PC-3 (cell line): ENCODE results near the gene CPZ. TPM values are rescaled to one million over a fixed set of nuclear protein-coding genes. Genes with fewer than 3 reads are reported as not detected.
"Not testable (repeated sequence)": the region's sequence is repeated elsewhere in the genome, so short reads cannot be mapped to it uniquely, and the experiment has no call there.

Experiments used
- ATAC-seq: fragments of 200-7000 bp; cut with Tn5 transposase; 2 replicates; pipeline ENCODE4 v1.9.1; 2020; ENCODE audit warnings: mild to moderate bottlenecking, moderate library complexity
- BruUV-seq: library from RNA; stranded (reverse); fragments of 400-500 nt; replicated peaks from 2 replicates; lab custom pipeline; 2021; lab: Mats Ljungman, UMichigan
- CTCF ChIA-PET: fragments of 300-600 bp; sonication (Branson Sonifier 250); formaldehyde crosslinking; loops from one replicate; lab custom pipeline; 2022; ENCODE audit warnings: antibody characterized with exemption; lab: Charles Lee
- POLR2A ChIA-PET: fragments of 300-600 bp; sonication (Branson Sonifier 250); formaldehyde crosslinking; loops from one replicate; lab custom pipeline; 2022; ENCODE audit warnings: antibody characterized with exemption; ENCODE audit not compliant: unreplicated experiment; lab: Charles Lee
- DNase-seq: peaks from one replicate; pipeline ENCODE4 v3.0.0-alpha.2; 2015
- H2AFZ ChIP-seq: fragments of 300-600 bp; sonication (generic); 2 replicates; pipeline ENCODE4 v1.6.0; 2016; ENCODE audit warnings: antibody characterized with exemption, low read length
- H3F3A ChIP-seq: fragments of 300-600 bp; sonication (generic); one replicate; pipeline ENCODE4 v1.6.0; 2017; ENCODE audit warnings: antibody characterized with exemption, low read length, control low read depth, mild to moderate bottlenecking; ENCODE audit not compliant: unreplicated experiment
- H3K27ac ChIP-seq: fragments of 300-600 bp; sonication (generic); 2 replicates; pipeline ENCODE4 v1.5.1; 2016; ENCODE audit warnings: mild to moderate bottlenecking, low read length
- H3K27me3 ChIP-seq: fragments of 300-600 bp; sonication (generic); 2 replicates; pipeline ENCODE4 v1.6.1; 2016; ENCODE audit warnings: low read length, mixed read lengths
- H3K36me3 ChIP-seq: fragments of 300-600 bp; sonication (generic); 2 replicates; pipeline ENCODE4 v1.6.1; 2016; ENCODE audit warnings: low read depth, mixed run types, low read length, mixed read lengths
- H3K4me1 ChIP-seq: fragments of 300-600 bp; sonication (generic); 2 replicates; pipeline ENCODE4 v1.5.1; 2016; ENCODE audit warnings: low read length; ENCODE audit not compliant: insufficient read depth
- H3K4me2 ChIP-seq: fragments of 300-600 bp; sonication (generic); 2 replicates; pipeline ENCODE4 v1.6.0; 2016; ENCODE audit warnings: low read length
- H3K4me3 ChIP-seq: fragments of 300-600 bp; sonication (generic); 2 replicates; pipeline ENCODE4 v1.5.1; 2016; ENCODE audit warnings: mild to moderate bottlenecking, low read length, mixed read lengths
- H3K79me2 ChIP-seq: fragments of 300-600 bp; sonication (generic); 2 replicates; pipeline ENCODE4 v1.6.1; 2017; ENCODE audit warnings: low read length, mixed read lengths
- H3K9ac ChIP-seq: fragments of 300-600 bp; sonication (generic); 2 replicates; pipeline ENCODE4 v1.6.0; 2016; ENCODE audit warnings: mild to moderate bottlenecking, low read length
- H3K9me2 ChIP-seq: fragments of 300-600 bp; sonication (generic); replicated peaks from 2 replicates; pipeline ENCODE4 v1.6.1; 2016; ENCODE audit warnings: mixed run types, low read length, mixed read lengths
- H3K9me3 ChIP-seq: fragments of 300-600 bp; sonication (generic); 2 replicates; pipeline ENCODE4 v1.6.1; 2016; ENCODE audit warnings: low read length, mixed read lengths
- H4K20me1 ChIP-seq: fragments of 300-600 bp; sonication (generic); 2 replicates; pipeline ENCODE4 v1.6.1; 2016; ENCODE audit warnings: low read length, mixed read lengths
- EZH2 ChIP-seq: fragments of 300-600 bp; sonication (generic); IDR thresholded peaks from one replicate; pipeline ENCODE4 v1.6.1; 2017; ENCODE audit warnings: antibody characterized with exemption, mild to moderate bottlenecking, low read length; ENCODE audit not compliant: unreplicated experiment
- EZH2phosphoT487 ChIP-seq: fragments of 300-600 bp; sonication (generic); IDR thresholded peaks from 2 replicates; pipeline ENCODE4 v1.6.1; 2018; ENCODE audit warnings: mild to moderate bottlenecking, antibody characterized with exemption, low read length, borderline replicate concordance
- intact Hi-C: fragments of 100-400 bp; cut with micrococcal nuclease; formaldehyde crosslinking; loops from 2 replicates; pipeline ENCODE4 v1.9.0; 2023
- total RNA-seq: library from RNA; depleted of rRNA; stranded (reverse); fragments of >200 nt; gene quantifications from 2 replicates; pipeline ENCODE4 v1.2.3, GENCODE V29; 2014
- TF ChIP-seq, protein P1 (sequence below): fragments of 300-600 bp; sonication (generic); conservative IDR thresholded peaks from 2 replicates; pipeline ENCODE4 v1.5.1; 2017; ENCODE audit warnings: antibody characterized with exemption, low read depth, mild to moderate bottlenecking, low read length

The CPZ gene
- total RNA-seq, 1 experiment from 2014 or later: 27.9 TPM

DNA sequence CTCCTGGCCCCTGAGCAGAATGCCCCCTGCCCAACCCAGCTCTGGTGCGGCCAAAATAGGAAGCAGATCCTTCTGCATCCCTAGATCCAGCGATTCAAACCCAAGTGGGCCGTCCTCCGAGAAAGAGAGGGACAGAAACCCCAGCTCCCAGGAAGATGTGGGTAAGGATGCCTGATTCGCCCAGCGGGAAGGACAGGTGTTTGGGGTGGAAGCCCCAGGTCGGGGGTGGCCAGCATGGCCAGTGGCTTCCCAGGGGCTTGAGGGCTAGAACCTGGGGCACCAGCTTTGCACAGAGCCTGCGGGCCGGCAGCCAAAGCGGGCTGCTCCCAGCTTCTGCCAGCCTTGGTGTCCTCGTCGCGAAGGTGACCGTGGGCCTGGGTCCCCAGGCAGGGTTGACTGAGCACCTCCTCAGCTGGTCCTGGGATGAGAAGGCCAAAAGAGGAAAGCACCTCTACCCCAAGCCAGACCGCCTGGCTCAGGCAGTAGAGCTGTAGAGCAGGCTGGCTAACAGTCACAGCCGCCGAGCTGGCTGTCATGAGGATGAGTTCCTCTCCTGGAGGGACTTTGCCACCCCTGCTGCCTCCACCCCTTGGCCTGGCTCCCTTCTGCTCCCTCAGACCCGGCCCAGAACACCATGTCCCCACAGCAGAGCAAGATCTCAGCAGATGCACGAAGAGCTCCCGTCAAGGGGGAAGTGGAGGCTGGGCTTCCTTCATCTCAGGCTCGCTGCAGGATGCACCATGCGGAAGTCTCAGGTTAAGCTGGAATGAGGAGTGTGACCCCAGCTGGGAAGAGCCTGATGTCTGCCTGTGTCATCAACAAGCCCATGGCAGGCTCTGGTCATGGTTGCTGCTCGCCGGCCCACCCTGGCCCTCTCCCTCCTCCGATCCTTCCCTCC, 59.9 kb downstream of the CPZ start:
- no peak overlapping the region for H2AFZ ChIP-seq
- no peaks in the 10 kb centered on the region for H3K36me3 ChIP-seq
- CTCF ChIA-PET: no interaction called here
- no TSS peak for BruUV-seq
- no peaks in the 10 kb centered on the region for H3F3A ChIP-seq
- peaks cover 72% of the 10 kb centered on the region for H3K27me3 ChIP-seq
- intact Hi-C loops: no loop called here
- TF ChIP-seq, protein P1, sequence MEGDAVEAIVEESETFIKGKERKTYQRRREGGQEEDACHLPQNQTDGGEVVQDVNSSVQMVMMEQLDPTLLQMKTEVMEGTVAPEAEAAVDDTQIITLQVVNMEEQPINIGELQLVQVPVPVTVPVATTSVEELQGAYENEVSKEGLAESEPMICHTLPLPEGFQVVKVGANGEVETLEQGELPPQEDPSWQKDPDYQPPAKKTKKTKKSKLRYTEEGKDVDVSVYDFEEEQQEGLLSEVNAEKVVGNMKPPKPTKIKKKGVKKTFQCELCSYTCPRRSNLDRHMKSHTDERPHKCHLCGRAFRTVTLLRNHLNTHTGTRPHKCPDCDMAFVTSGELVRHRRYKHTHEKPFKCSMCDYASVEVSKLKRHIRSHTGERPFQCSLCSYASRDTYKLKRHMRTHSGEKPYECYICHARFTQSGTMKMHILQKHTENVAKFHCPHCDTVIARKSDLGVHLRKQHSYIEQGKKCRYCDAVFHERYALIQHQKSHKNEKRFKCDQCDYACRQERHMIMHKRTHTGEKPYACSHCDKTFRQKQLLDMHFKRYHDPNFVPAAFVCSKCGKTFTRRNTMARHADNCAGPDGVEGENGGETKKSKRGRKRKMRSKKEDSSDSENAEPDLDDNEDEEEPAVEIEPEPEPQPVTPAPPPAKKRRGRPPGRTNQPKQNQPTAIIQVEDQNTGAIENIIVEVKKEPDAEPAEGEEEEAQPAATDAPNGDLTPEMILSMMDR: no peak
- TF ChIP-seq EZH2 (no peak), EZH2phosphoT487 (no peak)
- no peaks in the 10 kb centered on the region for H3K79me2 ChIP-seq
- DNase-seq (no peak), ATAC-seq (no peak)
- H3K4me2 ChIP-seq: no peak overlapping the region
- H3K9me2 ChIP-seq: no peaks in the 10 kb centered on the region
- no peaks in the 10 kb centered on the region for H3K4me1 ChIP-seq
- no peaks in the 10 kb centered on the region for H4K20me1 ChIP-seq
- no peak overlapping the region for H3K4me3 ChIP-seq
- H3K9me3 ChIP-seq: no peaks in the 10 kb centered on the region
- POLR2A ChIA-PET: no interaction called here
- no peak overlapping the region for H3K9ac ChIP-seq
- no peak overlapping the region for H3K27ac ChIP-seq

DNA sequence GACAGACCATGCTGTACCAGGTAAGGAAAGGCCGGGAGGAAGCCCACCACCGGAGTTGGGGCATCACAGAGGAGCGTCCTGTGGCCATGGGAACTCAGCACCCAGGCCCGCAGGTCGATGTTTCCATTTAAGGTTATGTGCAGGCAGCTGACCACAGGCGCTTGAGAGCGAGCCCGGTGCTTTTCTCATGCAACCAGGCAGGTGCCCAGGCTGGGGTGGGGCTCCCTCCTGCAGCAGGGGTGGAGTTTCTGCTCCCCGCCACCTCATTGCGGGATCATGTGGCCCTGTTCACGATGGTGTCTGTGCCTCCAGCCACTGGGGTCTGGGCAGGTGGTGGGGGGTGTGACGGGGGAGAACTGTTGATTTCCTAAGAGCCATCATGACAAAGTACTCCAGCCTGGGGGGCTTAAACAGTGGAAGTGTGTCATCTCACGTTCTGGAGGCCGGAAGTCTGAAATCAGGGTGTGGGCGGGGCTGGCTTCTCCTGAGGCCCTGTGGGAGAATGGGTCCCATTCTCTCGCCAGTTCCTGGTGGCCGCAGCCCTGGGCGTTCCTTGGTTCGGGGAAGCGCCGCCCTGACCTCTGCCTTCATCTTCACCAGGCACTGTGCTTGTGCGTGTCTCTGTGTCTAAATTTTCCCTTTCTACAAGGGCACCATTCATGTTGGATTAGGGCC, 60.9 kb downstream of the CPZ start:
- Histone ChIP-seq H3K4me3 (no peak overlapping the region), H3K79me2 (no peaks in the 10 kb centered on the region), H3K9me2 (no peaks in the 10 kb centered on the region), H3K9me3 (no peaks in the 10 kb centered on the region), H2AFZ (no peak overlapping the region), H3K36me3 (no peaks in the 10 kb centered on the region), H3F3A (no peaks in the 10 kb centered on the region), H3K9ac (no peak overlapping the region), H3K4me2 (no peak overlapping the region), H3K4me1 (no peaks in the 10 kb centered on the region), H3K27me3 (peaks cover 72% of the 10 kb centered on the region), H4K20me1 (no peaks in the 10 kb centered on the region), H3K27ac (no peak overlapping the region)
- POLR2A ChIA-PET: no interaction called here
- no peak for DNase-seq
- TF ChIP-seq, protein P1: no peak
- no peak for TF ChIP-seq EZH2
- TF ChIP-seq EZH2phosphoT487: no peak
- CTCF ChIA-PET: no interaction called here
- no peak for ATAC-seq
- intact Hi-C loops: no loop called here
- no TSS peak for BruUV-seq

DNA sequence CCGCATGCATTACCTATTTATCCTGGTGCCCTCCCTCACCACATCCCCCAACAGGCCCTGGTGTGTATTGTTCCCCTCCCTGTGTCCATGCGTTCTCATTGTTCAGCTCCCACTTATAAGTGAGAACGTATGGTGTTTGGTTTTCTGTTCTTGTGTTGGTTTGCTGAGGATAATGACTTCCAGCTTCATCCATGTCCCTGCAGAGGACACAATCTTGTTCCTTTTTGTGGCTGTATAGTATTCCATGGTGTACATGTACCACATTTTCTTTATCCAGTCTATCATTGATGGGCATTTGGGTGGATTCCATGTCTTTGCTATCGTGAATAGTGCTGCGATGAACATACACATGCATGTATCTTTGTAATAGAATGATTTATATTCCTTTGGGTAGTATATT, 61.6 kb downstream of the CPZ start:
- POLR2A ChIA-PET, H3K4me2 ChIP-seq, BruUV-seq: not testable (repeated sequence)

More for the DNA sequence above, 61.6 kb downstream of the CPZ start:
- H3K79me2 ChIP-seq, H3K4me3 ChIP-seq, H3K9me2 ChIP-seq, H3K36me3 ChIP-seq, intact Hi-C loops, H4K20me1 ChIP-seq, H3F3A ChIP-seq, ATAC-seq, CTCF ChIA-PET, H3K9ac ChIP-seq, H3K4me1 ChIP-seq, DNase-seq, H2AFZ ChIP-seq, H3K27ac ChIP-seq, H3K9me3 ChIP-seq: not testable (repeated sequence)
- peaks cover 66% of the 10 kb centered on the region for H3K27me3 ChIP-seq
